HuH-7.5 (cell line): Measurements from ENCODE around the gene YKT6.

Source experiments
- DNase-seq: peaks from one replicate; pipeline ENCODE4 v3.0.0; 2011; ENCODE audit warnings: low spot score

YKT6 gene

DNA sequence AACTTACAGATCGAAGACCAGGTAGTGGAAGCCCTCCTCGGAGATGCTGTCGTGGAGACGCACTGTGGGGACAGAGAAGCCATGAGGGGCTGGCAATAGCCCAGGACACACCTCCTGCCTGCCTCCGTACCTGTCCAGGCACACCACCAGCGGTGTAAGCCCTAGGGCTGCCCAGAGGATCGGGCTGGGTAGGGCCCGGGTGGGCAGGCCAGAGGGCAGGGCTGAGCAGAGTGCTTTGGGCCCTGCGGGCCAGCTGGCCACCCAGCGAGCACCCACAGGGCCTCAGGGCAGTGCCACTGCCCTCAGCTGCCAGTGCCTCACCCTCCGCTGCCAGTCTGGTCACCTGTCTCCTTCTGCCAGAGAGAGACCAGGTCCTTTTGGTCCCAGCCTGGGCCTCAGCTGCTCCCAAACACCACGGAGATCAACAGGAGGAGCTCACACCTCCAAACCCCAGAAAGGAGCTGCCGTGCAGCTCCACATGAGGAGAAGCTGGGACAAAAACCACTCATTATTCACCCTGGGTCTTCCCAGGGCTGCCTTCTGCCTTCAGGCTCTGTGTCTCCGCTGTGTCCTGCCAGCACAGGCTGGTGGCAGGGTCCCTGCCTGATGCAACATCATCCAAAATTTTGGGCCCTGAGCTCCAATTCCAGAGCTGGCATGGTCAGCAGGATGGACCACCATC lies 58.2 kb downstream of the YKT6 start:
- no peak for DNase-seq

DNA sequence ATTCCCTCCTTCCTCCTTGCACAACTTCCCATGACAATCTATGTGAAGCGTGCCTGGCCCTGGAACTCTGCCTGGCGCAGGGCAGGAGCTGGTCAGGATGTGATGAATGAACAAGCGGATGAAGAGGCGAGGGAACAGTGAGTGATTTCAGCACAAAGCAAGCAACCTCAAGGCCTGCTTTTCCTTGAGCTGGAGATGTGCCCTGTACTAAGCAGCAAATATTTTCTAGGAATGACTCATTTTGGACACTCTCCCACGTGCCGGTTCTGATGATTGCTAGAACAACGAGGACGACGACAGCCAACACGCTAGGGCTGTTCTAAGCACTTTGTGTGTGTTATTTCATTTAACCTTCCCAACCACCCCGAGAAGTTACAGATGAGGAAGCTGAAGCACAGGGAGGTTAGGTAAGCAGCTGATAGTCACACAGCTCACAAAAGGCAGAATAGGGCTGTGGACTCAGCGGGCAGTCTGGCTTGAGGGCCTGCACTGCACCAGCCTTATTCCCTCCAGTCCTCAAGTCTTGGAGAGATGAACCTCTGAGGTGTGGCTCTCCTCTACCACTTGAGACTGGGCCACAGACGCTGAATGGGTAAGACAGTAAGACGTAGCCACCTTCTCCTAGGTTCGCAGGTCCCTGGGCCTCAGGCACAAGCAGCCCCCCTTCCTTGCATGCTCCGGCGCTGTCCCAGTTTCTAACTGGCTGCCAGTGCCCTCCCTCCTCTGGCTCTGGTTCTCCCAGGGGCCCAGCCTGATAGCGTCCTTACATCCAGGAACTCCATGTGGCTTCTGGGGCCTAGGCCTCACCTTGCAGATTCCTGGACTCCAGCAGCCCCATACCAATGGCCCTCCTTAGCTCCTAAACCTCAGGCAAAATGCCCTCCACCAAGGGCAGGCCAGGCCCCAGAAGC lies 59.0 kb downstream of the YKT6 start:
- DNase-seq: no peak

DNA sequence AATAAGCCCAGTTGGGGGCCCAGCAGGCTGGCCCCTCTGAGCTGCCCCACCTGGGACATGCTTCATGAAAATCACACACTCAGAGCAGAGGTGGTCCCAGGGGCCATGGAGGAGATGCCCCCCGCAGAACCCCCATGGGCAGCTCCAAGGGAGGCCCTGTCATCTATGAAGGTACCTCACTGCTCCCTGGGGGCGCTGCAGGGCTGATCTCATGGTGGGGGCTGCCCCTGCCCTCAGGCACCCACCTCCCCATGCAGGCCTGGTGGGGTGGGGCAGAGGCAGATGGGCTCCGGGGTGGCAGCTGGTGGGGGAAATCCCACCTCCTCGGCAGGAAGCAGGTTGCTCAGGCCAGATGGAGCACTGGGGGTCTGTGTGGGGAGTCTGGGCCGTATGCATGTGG lies 60.5 kb downstream of the YKT6 start:
- DNase-seq: no peak

DNA sequence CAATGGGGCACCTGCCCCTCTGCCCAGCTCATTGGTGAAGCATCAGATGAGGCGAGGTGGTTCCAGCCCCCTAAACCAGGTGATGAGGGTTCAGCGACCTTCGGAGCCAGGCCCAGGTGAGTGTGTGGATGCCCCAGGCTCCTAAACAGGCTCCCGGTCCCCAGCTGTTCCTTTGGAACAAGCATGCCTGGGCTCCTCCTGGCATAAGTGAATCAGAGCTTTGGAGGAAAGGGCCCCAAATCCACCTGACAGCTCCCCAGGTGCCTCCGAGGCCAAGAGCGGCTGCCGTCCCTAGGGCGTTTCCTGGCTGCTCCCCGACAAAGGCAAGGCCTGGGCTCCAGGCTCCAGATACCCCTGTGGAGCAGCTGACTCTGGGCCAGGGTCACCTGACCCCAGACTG lies 61.3 kb downstream of the YKT6 start:
- no peak for DNase-seq

DNA sequence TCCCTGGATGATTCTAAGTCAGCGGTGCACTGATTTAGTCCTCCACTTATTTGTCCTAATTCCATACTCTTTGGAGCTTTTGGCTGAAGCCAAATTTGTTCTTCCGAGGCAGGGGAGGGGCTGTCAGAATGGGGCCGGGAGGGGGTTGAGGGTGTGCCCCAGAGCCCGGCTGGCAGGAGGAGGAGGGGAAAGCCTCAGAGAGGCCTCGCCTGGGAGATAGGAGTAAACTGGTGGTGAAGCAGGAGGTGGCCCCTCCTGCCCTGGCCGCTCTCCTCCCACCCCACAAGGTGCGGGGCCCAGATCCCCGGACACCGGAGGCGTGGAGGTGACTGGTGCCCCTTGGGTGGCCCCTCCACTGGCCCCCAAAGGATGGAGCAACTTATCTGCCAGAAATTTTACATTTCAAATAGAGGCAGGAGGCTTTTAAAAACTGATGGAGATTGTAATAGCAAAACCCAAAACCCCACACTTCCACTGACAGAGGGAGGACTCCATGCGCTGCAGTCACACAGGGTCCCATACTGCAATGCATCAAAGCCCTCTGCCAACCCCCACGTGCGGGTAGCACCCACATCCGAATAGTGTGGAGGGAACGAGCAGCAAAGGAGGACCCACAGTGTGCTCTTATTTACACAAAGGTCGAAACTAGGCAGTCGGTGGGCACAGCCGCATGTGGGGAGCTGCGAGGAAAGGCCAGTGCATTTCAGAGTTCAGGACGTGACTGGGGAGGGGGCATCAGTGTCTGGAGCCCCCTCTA lies 62.7 kb downstream of the YKT6 start:
- DNase-seq: no peak
